Measurements from ENCODE around the gene CD58.

GRCh38 chr1:116501125-116501869, 69.5 kb downstream of the CD58 start:
- TF ChIP-seq CTCF (optimal IDR thresholded peaks at IDR 0.05 in 1 of 3, IDR thresholded peaks at IDR 0.05 in 1 of 3, conservative IDR thresholded peaks at IDR 0.05 in 1 of 3; ENCODE audit: extremely low read depth in 1 of 3, insufficient read depth in 2 of 3, low read length in 3 of 3) (no peak), EZH2 (IDR thresholded peaks at IDR 0.05; ENCODE audit: low read length) (no peak)

Measured in keratinocyte (primary cell).